SK-N-SH (cell line): ENCODE measurements around the gene SRR.

ENCODE experiments used
- CHD2 ChIP-seq: fragments of 150-350 bp; IDR thresholded peaks from 2 replicates; pipeline ENCODE4 v1.6.1; 2018; ENCODE audit warnings: low read length; ENCODE audit not compliant: partially characterized antibody
- EP300 ChIP-seq, 2 experiments: IDR thresholded peaks; 2 replicates each; pipeline versions ENCODE4 v1.4.0 to v1.6.1; 2012; ENCODE audit warnings: borderline replicate concordance in 1 of 2, low read depth in 1 of 2, low read length in 1 of 2
- EZH2phosphoT487 ChIP-seq: fragments of 200-600 bp; sonication (generic); IDR thresholded peaks from 2 replicates; pipeline ENCODE4 v1.6.1; 2017; ENCODE audit warnings: low read depth, mixed run types, mild to moderate bottlenecking, antibody characterized with exemption, moderate library complexity, borderline replicate concordance
- FOXM1 ChIP-seq: IDR thresholded peaks from 2 replicates; pipeline ENCODE4 v1.4.0; 2012; ENCODE audit warnings: low read depth, mild to moderate bottlenecking
- GABPA ChIP-seq: IDR thresholded peaks from 2 replicates; pipeline ENCODE4 v1.4.0; 2012; ENCODE audit warnings: low read depth, mild to moderate bottlenecking
- NRF1 ChIP-seq: IDR thresholded peaks from 2 replicates; pipeline ENCODE4 v1.6.1; 2012; ENCODE audit warnings: low read depth, mild to moderate bottlenecking, low read length
- POLR2AphosphoS5 ChIP-seq: IDR thresholded peaks from 2 replicates; pipeline ENCODE4 v1.6.1; 2012; ENCODE audit warnings: low read depth, low read length
- RAD21 ChIP-seq: IDR thresholded peaks from 2 replicates; pipeline ENCODE4 v1.6.1; 2012; ENCODE audit warnings: mild to moderate bottlenecking, low read length
- SMC3 ChIP-seq: IDR thresholded peaks from 2 replicates; pipeline ENCODE4 v1.6.1; 2012; ENCODE audit warnings: low read depth, low read length, improper control_type of control experiment
- TAF1 ChIP-seq: IDR thresholded peaks from 2 replicates; pipeline ENCODE4 v1.6.1; 2012; ENCODE audit warnings: low read depth, mild to moderate bottlenecking, low read length, moderate library complexity, borderline replicate concordance
- YY1 ChIP-seq: IDR thresholded peaks from 2 replicates; pipeline ENCODE4 v1.4.0; 2012; ENCODE audit warnings: low read depth, mild to moderate bottlenecking
- TF ChIP-seq, protein P1 (sequence below): fragments of 200-600 bp; sonication (generic); IDR thresholded peaks from 2 replicates; pipeline ENCODE4 v1.6.1; 2017; ENCODE audit warnings: antibody characterized with exemption, mild to moderate bottlenecking, moderate library complexity

DNA sequence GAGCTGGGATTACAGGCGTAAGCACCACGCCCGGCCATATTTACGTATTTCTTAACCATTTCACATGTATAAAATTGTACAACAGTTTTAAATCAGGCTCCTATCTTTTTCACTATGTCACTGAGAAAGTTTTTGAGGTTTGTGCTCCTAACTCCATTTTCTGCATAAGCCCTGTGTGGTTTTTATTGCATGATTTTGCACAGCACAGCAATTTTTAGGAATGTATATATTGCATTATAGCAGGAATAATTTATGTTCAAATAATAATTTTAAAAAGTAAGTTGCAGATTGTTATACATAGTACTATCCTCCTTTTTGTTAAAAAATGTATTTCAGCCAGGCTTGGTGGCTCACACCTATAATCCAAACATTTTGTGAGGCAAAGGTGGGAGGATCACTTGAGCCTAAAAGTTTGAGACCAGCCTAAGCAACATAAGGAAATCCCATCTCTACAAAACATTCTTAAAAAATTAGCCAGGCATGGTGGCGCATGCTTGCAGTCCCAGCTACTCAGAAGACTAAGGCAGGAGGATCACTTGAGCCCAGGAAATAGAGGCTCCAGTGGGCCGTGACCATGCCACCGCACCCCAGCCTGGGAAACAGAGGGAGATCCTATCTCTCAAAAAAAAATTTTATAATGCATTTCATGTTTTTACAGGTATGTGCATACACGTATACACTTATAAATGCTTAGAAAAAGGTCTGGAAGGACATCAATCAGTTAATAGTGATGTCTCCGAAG lies 26.1 kb upstream of the SRR start:
- TF ChIP-seq POLR2AphosphoS5 (no peak), RAD21 (no peak), EP300 (IDR thresholded peaks at IDR 0.05; ENCODE audit: borderline replicate concordance in 1 of 2, low read depth in 1 of 2, low read length in 1 of 2) (no peak), GABPA (no peak), FOXM1 (no peak), EZH2phosphoT487 (no peak), SMC3 (no peak), CHD2 (no peak), NRF1 (no peak), YY1 (no peak), TAF1 (no peak)
- TF ChIP-seq, protein P1, sequence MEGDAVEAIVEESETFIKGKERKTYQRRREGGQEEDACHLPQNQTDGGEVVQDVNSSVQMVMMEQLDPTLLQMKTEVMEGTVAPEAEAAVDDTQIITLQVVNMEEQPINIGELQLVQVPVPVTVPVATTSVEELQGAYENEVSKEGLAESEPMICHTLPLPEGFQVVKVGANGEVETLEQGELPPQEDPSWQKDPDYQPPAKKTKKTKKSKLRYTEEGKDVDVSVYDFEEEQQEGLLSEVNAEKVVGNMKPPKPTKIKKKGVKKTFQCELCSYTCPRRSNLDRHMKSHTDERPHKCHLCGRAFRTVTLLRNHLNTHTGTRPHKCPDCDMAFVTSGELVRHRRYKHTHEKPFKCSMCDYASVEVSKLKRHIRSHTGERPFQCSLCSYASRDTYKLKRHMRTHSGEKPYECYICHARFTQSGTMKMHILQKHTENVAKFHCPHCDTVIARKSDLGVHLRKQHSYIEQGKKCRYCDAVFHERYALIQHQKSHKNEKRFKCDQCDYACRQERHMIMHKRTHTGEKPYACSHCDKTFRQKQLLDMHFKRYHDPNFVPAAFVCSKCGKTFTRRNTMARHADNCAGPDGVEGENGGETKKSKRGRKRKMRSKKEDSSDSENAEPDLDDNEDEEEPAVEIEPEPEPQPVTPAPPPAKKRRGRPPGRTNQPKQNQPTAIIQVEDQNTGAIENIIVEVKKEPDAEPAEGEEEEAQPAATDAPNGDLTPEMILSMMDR = no peak
